Body of pancreas (tissue), 4 donors: Measurements from ENCODE around the gene ASXL1.

Source experiments
- CTCF ChIP-seq, 7 experiments: fragments of 450-650 bp in 4 of 7; fragments of 200-600 bp in 3 of 7; sonication (generic) in 3 of 7; IDR thresholded peaks; one replicate each; pipeline ENCODE4 v1.5.1; 2016 to 2019; ENCODE audit warnings: antibody characterized with exemption in 7 of 7
- POLR2A ChIP-seq, 3 donors: fragments of 450-650 bp; IDR thresholded peaks; one replicate each; pipeline ENCODE4 v1.6.1; 2016; ENCODE audit warnings: antibody characterized with exemption in 3 of 3, mild to moderate bottlenecking in 2 of 3

DNA sequence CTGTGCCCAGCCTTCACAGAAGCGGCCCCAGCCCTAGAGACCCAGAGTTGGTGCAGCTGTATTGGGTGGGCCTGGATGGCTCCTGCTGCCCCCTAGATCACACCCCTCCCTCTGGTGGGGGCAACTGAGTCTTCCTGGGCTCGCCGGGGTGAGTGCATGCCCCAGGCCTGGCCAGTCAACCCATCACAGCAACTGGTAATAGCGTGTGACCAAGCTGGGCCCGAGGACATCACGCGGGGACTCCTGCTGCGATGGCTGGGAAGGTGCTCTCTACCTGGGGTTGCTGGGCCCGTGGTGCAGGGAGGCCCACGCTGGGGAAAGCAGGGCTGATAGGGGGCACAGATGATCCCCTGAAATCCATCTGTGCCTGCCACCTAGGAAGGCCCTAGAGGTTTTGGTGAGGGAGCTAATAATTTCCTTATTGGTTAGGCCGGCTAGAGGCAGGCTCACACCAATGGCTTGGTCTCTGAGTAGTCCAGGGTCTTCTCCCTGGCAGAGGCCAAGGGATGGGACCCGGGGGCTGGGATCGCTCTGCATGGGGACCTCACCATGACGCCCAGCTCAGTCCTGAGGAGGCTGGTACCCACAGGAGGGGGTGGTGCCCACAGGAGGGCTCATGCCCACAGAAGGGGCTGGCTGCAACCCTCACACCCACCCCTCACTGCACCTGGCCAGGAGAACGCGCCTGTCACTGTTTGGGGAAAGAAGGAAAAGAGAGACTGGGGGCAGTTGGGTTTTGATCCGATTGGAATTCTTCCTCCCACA lies 103.9 kb downstream of the ASXL1 start:
- TF ChIP-seq CTCF (IDR thresholded peaks at IDR 0.05) (no peak), POLR2A (IDR thresholded peaks at IDR 0.05) (no peak)
